Measurements from ENCODE around the gene TPO. TPM values are rescaled to one million over a fixed set of nuclear protein-coding genes. Genes with fewer than 3 reads are reported as not detected.

TPO gene
- not detected in 2 replicates for total RNA-seq

GRCh38 chr2:1413156-1413710, at the start of gene TPO:
Gene TPO, plus strand, starts transcription at chr2:1413463. Its CDS starts 946 bp downstream, at chr2:1414409.

